GM18517 (cell line): ENCODE data around the gene APBB3.

Experiments
- ATAC-seq: cut with Tn5 transposase; IDR thresholded peaks from one replicate; pipeline ENCODE4 v1.9.1; 2021; ENCODE audit warnings: mild to moderate bottlenecking, moderate library complexity; ENCODE audit not compliant: unreplicated experiment

Gene APBB3

DNA sequence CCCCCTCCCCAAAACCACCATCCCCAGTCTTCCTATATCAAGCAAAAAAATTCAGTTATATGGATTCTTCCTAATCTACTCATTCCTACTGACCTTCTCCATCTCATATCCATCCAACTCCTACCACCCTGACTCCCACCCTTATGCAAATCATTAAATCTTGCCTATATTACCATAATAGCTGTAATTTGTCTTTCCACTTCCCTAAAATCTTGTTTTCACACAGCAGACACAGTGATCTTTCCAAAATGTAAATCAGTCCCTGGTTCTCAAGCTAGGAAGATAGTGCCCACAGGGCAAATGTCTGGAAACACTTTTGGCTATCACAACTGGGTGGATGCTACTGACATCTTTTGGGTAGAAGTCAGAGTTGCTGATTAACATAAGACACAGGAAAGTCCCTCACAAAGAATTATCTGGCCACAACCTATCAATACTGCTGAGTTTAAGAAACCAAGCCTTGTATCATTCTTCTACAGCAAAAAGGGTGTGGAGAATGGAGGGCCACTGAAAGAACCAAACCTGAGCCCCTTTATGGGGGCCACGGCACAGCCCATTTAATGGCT, 8.6 kb downstream of the APBB3 start:
- no peak for ATAC-seq

DNA sequence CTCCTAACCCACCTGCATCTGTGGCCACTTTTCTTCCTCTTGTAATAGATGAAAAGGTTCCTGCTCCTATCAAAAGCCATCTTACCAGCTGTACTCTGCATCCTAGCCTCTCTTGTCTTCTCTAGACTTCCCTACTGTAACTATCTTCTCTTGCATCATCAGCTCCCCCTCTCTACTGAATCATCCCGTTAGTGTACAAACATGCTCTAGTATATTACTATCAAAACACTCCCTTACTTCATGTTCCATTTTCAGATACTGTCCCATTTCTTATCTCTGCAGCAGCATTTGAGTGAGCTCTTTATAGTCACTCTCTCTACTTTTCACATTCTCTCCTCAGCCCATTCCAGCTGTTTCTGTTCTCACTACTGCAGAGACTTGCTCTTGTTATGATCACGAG, 9.9 kb downstream of the APBB3 start:
- ATAC-seq: no peak

DNA sequence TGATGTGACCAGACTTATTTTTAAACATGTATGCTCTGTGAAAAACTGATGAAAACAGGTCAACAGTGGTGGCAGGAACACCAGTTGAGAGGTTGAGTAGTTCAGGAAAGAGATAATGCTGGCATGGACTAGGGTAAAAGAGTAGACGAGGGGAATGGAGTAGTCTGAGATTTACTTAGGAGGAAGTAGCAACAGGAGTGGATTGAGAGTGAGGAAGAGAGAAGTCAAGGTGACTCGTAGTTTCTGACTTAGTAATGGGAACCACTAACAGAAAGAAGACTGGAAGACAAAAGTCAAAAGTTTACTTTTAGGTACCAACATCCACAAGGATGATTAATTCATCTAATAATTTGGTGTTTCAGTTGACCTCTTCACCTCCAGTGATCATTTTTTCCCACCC, 10.7 kb downstream of the APBB3 start:
- no peak for ATAC-seq

DNA sequence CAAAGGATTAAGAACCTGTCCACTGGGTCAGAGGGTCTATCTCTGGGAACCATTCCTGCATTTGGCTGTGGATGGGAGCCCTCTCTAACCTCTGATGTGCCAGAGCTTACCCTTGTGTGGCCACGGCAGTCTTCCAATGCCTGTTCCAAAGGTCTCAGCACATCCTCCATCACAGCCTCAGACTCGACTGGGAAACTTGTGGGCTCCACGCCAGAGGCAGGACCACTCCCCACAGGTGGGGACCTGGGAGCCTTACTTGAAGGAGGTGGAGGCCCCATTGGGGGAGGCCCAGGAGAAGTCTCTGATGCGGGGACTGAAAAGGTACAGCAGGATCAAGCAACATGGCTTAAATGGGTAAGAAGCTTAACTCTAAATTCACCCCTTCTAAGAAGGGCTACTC, 12.5 kb downstream of the APBB3 start:
- ATAC-seq: no peak

DNA sequence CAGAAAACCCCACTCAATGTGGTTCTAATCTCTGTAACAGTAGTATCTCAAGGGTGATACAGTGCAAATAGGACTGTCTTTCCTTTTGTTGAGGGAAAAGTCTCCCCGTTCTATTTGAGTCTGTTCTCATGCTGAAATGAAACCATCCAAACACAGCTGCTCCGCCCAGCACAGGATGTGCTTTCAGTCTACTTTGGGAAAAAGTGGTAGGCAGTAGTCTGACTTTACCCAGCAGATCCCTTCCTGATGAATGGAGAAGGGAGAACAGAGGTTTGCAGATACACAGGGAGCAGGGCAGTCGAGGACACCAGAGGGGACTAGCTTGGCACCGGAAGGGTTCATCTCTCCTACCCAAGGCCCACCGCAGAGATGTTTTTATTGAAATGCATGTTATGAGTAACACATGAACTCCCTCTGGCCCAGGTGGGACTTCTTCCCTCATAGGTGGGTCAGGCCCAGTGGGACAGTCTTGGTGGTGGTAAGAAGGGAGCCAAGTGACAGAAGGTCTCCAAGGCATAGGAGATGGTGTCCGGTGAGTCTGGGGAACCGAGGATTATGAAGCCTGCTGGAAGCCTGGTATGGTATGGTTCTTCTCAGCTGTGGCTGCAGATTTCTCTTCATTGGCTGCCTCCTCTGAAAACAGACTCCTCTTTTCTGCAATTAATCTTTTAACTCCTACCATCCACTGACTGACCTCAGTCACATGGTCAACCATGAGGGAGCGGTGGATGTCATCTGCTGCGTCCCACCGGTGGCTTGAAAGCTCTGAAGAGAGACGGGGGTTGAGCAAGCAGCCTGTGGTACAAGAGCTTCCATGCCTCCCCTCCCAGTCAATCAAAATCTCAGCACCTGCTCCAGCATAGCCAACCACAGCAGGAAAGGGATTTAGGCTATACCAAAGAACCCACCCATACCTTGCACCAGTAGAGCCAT, 14.0 kb downstream of the APBB3 start:
- ATAC-seq: no peak

DNA sequence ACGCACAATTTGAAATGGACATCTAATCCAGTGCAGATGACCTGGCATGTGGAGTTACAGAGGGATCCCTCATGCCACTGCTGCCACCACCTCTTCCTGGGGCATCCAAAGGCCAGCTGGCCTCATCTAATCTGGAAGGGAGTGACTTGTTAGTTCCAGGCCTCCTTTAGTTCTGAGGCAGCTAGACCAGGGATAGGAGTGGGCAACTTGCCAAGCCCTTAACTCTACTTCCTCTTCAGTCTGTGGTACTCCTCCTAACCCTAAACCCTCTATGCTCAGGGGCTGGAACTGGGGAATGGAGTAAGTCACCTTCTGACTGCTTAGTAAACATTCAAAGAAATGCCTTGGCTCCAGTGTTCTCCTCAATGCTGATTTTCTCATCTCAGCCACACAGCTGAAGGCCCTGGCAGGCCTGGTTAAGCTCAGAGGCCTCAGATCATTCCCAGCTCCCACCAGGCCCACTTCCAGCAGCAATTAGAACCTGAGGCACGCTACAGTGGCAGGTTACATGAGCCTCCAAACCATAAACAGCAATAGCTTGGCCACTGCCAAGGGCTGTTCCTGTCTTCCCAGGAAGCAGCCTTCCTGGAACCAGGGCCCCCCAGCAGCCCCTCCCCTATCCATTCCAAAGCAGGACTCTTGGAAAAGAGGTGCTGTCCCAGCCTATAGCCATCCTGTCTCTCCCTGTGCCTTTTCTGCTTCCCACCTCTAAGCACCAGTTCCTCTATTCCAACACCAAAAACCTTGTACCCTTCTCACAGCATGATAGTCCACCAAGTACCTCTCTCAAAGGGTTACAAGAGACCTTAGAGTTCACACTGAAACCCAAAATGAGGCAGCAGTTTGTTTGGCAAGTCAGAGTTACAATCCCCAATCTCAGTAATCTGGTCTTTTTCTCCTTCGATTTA, 14.9 kb downstream of the APBB3 start:
- ATAC-seq: no peak

DNA sequence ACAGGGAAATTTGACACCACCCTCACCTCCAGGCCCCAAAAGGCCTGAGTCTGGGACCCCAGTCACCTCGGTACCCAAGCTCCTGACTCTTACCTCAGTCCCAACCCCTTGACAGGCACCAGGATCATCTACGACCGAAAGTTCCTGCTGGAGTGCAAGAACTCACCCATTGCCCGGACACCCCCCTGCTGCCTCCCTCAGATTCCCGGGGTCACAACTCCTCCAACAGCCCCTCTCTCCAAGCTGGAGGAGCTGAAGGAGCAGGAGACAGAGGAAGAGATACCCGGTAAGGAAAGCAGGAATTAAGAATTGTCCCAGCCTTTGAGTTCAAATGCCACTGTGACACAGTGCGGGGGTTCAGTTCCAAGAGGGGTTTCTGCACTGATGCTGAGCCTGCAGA, 15.6 kb downstream of the APBB3 start:
- no peak for ATAC-seq

DNA sequence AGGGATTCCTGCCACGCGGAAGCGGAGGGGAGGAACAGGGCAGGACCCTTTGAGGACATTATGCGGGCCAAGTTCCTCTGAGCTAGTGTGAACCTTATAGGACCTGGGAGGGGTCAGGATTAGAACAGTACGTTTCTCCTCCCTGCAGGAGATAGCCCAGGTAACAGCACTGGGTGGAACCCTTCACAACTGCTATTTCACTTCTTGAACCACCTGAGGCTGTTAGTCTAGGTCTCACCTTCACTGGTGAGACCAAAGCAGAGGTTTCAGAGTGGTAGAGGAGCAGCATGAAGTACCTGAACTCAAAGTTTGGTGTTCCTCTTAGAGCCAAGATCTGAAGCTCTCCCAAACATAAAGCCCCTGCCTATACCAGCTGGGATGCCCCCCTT, 16.1 kb downstream of the APBB3 start:
- no peak for ATAC-seq

DNA sequence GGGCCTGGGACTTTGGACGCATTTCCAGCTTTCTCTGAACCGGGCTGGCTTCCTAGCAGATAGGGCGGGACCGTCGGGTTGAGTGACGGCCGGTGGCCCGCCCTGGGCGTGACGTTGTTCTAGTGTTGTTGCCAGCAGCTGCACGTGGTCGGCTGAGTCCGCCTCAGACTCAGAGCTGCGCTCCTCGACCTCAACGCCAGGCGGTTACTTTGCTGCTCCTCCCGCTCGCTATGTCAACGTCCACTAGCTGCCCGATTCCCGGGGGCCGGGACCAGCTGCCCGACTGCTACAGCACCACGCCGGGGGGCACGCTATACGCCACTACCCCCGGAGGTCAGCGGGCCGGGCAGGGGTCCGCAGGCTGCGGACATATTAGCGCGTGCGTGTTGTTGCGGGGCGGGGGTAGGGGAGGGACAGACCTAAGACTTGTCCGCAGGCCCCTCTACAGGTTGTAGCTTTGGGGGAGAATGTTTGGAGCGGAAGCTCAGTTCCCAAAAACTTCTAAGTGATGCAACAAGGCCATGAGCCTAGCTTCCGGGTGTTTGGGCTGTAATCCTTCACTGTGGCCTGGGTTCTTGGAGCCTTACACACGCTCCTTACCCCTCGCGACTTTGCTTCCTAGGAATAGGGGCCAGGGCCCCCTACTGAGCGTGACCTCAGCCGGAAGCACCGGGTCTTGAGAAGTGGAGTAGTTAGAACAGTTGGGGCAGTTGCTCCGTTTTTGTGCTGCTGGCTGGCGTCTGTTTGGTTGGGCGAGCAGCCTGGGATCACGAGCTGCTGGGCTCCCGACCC, 16.7 kb downstream of the APBB3 start, which contains the start of gene EIF4EBP3:
Gene EIF4EBP3, plus strand, starts transcription at position 155 of the 792 bp plus-strand sequence. Its CDS starts 76 bp downstream, at position 231.
- peak; percentile 96 for ATAC-seq

DNA sequence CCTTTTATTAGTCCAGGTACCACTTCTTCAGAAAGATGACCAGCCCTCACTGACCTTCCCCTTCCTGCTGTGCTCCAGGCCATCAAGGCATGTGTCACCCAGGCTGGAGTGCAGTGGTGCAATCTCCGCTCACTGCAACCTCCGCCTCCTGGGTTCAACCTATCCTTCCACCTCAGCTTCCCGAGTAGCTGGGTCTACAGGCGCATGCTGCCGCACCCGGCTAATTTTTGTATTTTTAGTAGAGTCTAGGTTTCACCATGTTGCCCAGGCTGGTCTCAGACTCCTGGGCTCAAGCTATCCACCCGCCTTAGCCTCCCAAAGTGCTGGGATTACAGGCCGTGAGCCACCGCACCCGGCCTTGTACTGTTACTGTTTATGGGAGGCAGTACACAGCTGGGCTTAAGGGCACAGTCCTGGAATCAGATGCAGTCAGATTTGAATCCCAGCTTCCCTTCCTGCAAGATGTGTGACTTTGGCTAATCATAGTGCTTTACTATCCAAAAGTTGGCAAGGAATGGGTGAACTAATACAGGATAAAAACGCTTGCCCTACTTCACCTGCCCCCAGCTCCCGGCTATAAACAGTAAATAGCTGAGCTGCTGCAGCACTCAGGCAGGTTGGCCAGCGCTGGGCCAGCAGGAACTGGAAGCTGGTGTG, 17.4 kb downstream of the APBB3 start:
- ATAC-seq: no peak

DNA sequence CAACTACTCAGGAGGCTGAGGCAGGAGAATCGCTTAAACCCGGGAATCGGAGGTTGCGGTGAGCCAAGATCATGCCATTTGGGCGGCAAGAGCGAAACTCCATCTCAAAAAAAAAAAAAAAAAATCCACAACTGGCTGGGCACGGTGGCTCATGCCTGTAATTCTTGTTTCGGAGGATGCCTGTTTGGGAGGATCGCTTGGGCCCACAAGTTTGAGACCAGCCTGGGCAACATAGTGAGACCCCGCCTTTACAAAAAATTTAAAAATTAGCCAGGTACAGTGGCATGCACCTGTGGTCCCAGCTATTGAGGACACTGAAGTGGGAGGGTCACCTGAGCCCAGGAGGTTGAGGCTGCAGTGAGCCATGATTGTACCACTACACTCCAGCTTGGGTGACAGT, 18.8 kb downstream of the APBB3 start:
- ATAC-seq: no peak

DNA sequence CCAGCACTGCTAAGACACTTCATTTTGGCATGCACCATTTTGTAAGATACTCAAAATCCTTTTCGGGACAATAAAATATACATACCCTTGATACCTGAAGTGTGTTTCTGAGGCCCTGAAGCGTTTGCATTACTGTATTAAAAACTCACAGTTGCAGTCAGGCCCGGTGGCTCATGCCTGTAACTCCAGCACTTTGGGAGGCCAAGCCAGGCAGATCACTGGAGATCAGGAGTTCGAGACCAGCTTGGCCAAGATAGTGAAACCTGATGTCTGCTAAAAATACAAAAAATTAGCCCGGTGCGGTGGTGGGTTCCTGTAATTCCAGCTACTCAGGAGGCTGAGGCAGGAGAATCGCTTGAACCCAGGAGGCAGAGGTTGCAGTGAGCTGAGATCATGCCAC, 19.4 kb downstream of the APBB3 start:
- no peak for ATAC-seq

DNA sequence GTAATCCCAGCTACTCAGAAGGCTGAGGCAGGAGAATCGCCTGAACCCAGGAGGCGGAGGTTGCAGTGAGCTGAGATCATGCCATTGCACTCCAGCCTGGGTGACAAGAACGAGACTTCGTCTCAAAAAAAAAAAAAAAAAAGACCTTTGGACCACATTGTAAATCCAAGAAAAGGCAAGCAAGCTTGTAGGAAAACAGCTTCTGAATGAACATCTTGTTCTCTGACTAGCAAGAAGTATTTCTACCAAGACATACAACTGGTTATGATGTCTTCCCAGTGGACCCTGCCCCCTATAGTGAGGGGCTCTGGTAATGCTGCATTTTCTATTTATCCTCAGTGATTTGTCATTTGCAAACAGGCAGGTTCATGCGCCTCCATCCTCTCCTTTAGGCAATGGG, 21.4 kb downstream of the APBB3 start:
- no peak for ATAC-seq

DNA sequence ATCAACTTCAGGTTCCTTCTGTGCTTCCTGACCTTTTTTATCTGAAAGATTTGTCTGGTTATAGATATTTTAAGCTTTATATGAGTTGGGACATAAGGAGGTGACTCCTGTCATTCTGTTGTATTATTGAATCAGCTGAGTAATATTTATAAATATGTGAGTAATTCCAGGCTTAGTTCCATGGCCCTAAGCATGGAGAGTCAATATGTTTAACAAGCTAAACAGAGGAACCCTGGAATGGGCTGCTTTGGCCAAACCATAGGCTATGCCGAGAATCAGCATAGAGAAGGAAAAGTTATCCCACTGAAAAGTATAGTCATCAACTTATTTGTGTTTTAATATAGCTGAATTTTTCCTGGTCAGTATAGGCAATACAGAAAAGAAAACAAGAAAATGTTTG, 24.2 kb downstream of the APBB3 start:
- ATAC-seq: no peak

DNA sequence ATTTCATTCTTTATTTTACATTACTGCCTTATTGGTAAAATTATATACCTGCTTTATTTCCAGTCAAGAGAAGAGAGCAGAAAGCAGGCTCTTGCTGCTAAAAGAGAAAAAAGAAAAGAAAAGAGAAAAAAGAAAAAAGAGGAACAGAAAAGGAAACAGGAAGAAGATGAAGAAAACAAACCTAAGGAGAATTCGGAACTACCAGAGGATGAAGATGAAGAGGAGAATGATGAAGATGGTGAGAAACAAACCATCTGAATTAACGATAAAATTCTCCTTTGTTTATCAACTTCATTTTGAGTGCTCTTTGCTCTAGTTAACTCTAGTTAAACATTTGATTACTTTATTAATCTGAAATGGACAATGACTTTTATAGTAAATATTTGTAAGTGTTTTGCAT, 40.4 kb downstream of the APBB3 start:
- no peak for ATAC-seq

DNA sequence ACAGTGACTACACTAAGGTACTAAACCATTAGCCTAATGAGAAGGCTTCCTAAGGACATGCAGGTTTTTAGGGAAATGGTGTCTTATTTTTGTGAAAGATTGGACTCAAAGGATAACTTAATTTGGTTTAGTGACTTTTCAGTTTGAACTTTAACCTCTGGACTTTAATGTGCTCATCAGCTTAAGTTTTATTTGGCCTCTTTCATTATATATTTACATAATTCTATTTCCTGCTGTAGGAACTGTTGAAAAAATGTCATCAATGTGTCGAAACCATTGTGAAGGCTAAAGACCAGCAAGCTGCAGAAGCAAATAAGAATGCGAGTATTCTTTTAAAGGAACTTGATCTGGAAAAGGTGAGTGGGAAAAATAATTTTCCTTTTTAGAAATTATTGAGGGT, 51.3 kb downstream of the APBB3 start:
- ATAC-seq: no peak

DNA sequence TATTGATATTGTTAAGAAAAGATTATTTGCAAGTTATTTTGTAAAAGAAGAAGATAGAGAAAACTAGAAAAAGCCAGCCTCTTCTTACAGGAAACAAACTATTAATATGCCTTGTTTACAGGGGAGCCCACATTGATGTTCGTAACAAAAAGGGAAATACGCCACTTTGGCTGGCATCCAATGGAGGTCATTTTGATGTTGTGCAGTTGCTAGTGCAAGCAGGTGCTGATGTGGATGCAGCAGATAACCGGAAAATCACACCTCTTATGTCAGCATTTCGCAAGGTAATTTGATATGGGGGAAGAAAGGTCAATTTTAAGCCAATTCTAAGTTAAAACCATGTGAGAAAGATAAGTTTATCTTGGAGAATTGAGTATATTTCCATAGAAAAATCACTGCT, 54.5 kb downstream of the APBB3 start:
- no peak for ATAC-seq
